ENCODE data around the gene RAD23A. TPM values are rescaled to one million over a fixed set of nuclear protein-coding genes. Genes with fewer than 3 reads are reported as not detected.
A peak's percentile ranks its signal among the peaks of the same experiment; 100 is the strongest.
"Not testable (repeated sequence)": the region's sequence is repeated elsewhere in the genome, so short reads cannot be mapped to it uniquely, and the experiment has no call there.

Gene RAD23A
- total and polyA plus RNA-seq, 4 donors, result 79.7 to 186 (median 117) TPM

DNA sequence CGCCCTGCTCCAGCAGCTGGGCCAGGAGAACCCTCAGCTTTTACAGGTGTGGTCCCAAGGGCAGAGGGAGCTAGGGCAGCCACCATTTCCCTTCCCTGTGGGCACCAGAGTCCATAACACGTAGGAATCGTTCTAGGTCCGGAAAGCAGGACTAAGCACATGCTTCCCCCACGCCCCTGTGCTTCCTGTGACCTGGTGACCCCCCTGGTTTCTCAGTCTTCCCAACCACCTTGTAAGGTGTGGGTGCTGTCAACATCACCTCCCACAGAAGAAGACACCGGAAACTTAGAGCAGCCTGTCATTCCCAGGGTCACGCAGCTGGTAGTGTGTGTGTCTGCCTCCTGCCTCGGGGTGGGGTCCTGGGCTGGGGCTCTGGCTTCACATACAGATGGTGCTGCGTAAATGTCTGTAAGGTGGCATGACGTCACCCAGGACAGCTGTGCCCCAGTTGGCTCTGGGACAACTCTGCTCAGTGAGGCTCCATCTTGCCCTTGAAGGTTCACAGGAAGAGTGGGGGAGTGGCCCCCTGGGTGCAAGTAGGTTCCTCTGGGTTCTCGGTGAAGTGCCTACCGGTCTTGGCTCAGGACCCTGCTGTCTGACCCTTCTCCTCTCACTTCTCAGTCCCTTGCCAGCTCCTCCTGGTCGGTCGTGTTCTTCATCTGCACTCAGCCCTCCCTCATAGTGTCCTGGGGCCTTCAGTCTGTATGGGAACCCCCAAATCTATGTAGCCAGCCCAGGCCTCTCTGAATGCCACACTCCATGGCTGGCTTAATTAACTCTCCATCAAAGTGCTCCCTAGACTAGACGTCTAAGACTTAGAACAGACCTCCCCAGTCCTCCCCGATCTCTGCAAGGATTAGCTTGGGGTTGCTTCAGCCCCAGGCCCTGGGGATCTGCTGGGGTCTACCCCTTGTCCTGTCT lies 4.0 kb downstream of the RAD23A start:
- Histone ChIP-seq H3K4me3 (no peak overlapping the region), H3K27me3 (ENCODE audit: control insufficient read depth in 3 of 3, insufficient read depth in 3 of 3, low read length in 2 of 3) (no peaks in the 10 kb centered on the region), H3K27ac (ENCODE audit: low read depth in 1 of 2, low read length in 1 of 2) (peak overlapping the region in 1 of 2 donors; percentile 44), H3K36me3 (ENCODE audit: control insufficient read depth in 4 of 4, insufficient read depth in 4 of 4, low read length in 4 of 4) (peaks cover 14 to 51% (median 33%) of the 10 kb centered on the region in 4 donors), H3K9ac (ENCODE audit: insufficient read depth in 1 of 2, low read length in 2 of 2) (no peak overlapping the region), H3K4me1 (ENCODE audit: control insufficient read depth in 5 of 5, insufficient read depth in 5 of 5, low read length in 5 of 5) (peaks cover 0 to 40% (median 12%) of the 10 kb centered on the region in 5 donors), H3K9me3 (ENCODE audit: control insufficient read depth in 4 of 4, insufficient read depth in 3 of 4, low read length in 3 of 4) (no peaks in the 10 kb centered on the region)
- no peak for DNase-seq
- WGBS, 2 donors, result 81 to 87% methylated on average over 16 of the region's 16 CpGs
- ATAC-seq (ENCODE audit: insufficient read depth, low FRiP score), result no peak
- TF ChIP-seq, protein P1, sequence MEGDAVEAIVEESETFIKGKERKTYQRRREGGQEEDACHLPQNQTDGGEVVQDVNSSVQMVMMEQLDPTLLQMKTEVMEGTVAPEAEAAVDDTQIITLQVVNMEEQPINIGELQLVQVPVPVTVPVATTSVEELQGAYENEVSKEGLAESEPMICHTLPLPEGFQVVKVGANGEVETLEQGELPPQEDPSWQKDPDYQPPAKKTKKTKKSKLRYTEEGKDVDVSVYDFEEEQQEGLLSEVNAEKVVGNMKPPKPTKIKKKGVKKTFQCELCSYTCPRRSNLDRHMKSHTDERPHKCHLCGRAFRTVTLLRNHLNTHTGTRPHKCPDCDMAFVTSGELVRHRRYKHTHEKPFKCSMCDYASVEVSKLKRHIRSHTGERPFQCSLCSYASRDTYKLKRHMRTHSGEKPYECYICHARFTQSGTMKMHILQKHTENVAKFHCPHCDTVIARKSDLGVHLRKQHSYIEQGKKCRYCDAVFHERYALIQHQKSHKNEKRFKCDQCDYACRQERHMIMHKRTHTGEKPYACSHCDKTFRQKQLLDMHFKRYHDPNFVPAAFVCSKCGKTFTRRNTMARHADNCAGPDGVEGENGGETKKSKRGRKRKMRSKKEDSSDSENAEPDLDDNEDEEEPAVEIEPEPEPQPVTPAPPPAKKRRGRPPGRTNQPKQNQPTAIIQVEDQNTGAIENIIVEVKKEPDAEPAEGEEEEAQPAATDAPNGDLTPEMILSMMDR (IDR thresholded peaks at IDR 0.05; ENCODE audit: control extremely low read depth, extremely low read depth), result no peak

DNA sequence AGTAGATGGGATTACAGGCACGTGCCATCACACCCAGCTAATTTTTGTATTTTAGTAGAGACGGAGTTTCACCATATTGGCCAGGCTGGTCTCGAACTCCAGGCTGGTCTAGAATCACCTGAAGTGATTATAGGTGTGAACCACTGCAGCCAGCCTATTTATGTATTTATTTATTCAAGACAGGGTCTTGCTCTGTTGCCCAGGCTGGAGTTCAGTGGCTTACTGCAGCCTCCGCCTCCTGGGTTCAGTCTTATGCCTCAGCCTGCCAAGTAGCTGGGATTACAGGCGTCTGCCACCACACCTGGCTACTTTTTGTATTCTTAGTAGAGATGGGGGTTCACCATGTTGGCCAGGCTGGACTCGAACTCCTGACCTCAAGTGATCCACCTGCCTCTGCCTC lies 6.4 kb downstream of the RAD23A start:
- not testable (repeated sequence) for H3K9ac ChIP-seq (ENCODE audit: insufficient read depth in 1 of 2, low read length in 2 of 2); H3K4me3 ChIP-seq; ATAC-seq (ENCODE audit: insufficient read depth, low FRiP score); H3K9me3 ChIP-seq (ENCODE audit: control insufficient read depth in 4 of 4, insufficient read depth in 3 of 4, low read length in 3 of 4); DNase-seq; H3K27me3 ChIP-seq (ENCODE audit: control insufficient read depth in 3 of 3, insufficient read depth in 3 of 3, low read length in 2 of 3)
- peaks cover 13 to 50% (median 34%) of the 10 kb centered on the region in 4 donors for H3K36me3 ChIP-seq (ENCODE audit: control insufficient read depth in 4 of 4, insufficient read depth in 4 of 4, low read length in 4 of 4)
- 89 to 94% methylated on average over 6 of the region's 6 CpGs for WGBS, 2 donors
- peak overlapping the region in 1 of 2 donors; percentile 40 for H3K27ac ChIP-seq (ENCODE audit: low read depth in 1 of 2, low read length in 1 of 2)
- peaks cover 0 to 45% (median 12%) of the 10 kb centered on the region in 5 donors for H3K4me1 ChIP-seq (ENCODE audit: control insufficient read depth in 5 of 5, insufficient read depth in 5 of 5, low read length in 5 of 5)

DNA sequence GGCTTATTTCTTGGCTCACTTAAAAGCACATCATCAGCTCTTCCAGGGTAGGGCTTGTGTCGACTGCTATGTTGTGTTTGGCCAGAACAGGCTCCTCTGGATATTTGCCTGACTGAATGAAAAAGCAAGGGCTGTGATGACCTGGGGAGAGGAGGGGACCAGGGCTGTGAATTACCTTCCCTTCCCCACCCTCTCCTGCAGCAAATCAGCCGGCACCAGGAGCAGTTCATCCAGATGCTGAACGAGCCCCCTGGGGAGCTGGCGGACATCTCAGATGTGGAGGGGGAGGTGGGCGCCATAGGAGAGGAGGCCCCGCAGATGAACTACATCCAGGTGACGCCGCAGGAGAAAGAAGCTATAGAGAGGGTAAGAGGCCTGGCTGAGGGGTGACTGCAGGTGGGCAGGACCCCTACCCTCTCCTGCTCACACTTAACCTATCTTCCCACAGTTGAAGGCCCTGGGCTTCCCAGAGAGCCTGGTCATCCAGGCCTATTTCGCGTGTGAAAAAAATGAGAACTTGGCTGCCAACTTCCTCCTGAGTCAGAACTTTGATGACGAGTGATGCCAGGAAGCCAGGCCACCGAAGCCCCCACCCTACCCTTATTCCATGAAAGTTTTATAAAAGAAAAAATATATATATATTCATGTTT lies 7.0 kb downstream of the RAD23A start:
- ATAC-seq (ENCODE audit: insufficient read depth, low FRiP score) (no peak), DNase-seq (no peak)
- TF ChIP-seq, protein P1 (IDR thresholded peaks at IDR 0.05; ENCODE audit: control extremely low read depth, extremely low read depth), result no peak
- 55 to 62% methylated on average over 12 of the region's 12 CpGs for WGBS, 2 donors
- H3K4me3 ChIP-seq, result no peak overlapping the region
- peaks cover 0 to 40% (median 11%) of the 10 kb centered on the region in 5 donors for H3K4me1 ChIP-seq (ENCODE audit: control insufficient read depth in 5 of 5, insufficient read depth in 5 of 5, low read length in 5 of 5)
- H3K9me3 ChIP-seq (ENCODE audit: control insufficient read depth in 4 of 4, insufficient read depth in 3 of 4, low read length in 3 of 4), result no peaks in the 10 kb centered on the region
- no peak overlapping the region for H3K9ac ChIP-seq (ENCODE audit: insufficient read depth in 1 of 2, low read length in 2 of 2)
- H3K27ac ChIP-seq (ENCODE audit: low read depth in 1 of 2, low read length in 1 of 2), result peak overlapping the region; percentile 40 to 67
- no peaks in the 10 kb centered on the region for H3K27me3 ChIP-seq (ENCODE audit: control insufficient read depth in 3 of 3, insufficient read depth in 3 of 3, low read length in 2 of 3)
- peaks cover 13 to 50% (median 31%) of the 10 kb centered on the region in 4 donors for H3K36me3 ChIP-seq (ENCODE audit: control insufficient read depth in 4 of 4, insufficient read depth in 4 of 4, low read length in 4 of 4)
